Fibroblast of mammary gland (primary cell): ENCODE data around the gene CLSTN2.

Experiments used
- DNase-seq: peaks from one replicate; pipeline ENCODE4 v3.0.0-alpha.2; 2010; ENCODE audit warnings: low read depth
- H3K4me3 ChIP-seq: 2 replicates; pipeline ENCODE4 v1.5.1; 2011; ENCODE audit warnings: low read depth, mild to moderate bottlenecking, low read length, moderate library complexity; ENCODE audit not compliant: control insufficient read depth
- CTCF ChIP-seq: conservative IDR thresholded peaks from 2 replicates; pipeline ENCODE4 v1.5.1; 2011; ENCODE audit warnings: low read depth, low read length, inconsistent platforms; ENCODE audit not compliant: control insufficient read depth, insufficient read depth

Gene CLSTN2

GRCh38 chr3:139897759-139898158 is 37.2 kb upstream of the CLSTN2 start:
- DNase-seq, result no peak
- no peak overlapping the region for H3K4me3 ChIP-seq
- TF ChIP-seq CTCF, result no peak

GRCh38 chr3:139906418-139906817 is 28.6 kb upstream of the CLSTN2 start:
- DNase-seq, result peak; percentile 66
- H3K4me3 ChIP-seq, result no peak overlapping the region
- TF ChIP-seq CTCF, result no peak

GRCh38 chr3:139909811-139910210 is 25.2 kb upstream of the CLSTN2 start:
- no peak for TF ChIP-seq CTCF
- H3K4me3 ChIP-seq, result no peak overlapping the region
- no peak for DNase-seq

- H3K4me3 ChIP-seq, result no peak overlapping the region
- no peak for TF ChIP-seq CTCF
- no peak for DNase-seq
Measured at GRCh38 chr3:139916271-139916670, 18.7 kb upstream of the CLSTN2 start.

- DNase-seq, result no peak
- H3K4me3 ChIP-seq, result no peak overlapping the region
- no peak for TF ChIP-seq CTCF
Measured at GRCh38 chr3:139917226-139917785, 17.7 kb upstream of the CLSTN2 start.

GRCh38 chr3:139928708-139929505 is 6.1 kb upstream of the CLSTN2 start:
- DNase-seq, result peak; percentile 30
- no peak overlapping the region for H3K4me3 ChIP-seq
- TF ChIP-seq CTCF, result no peak
